Stimulated activated CD8-positive, alpha-beta memory T cell treated with anti-CD3 and anti-CD28 coated beads, Interleukin-15, amount 100 ng/mL, for 48 hours (primary cell): ENCODE results near the gene ZFYVE21.

Experiments used
- DNase-seq, 2 donors: peaks; one replicate each; pipeline ENCODE4 v3.0.0-alpha.2; 2020; ENCODE audit warnings: low read depth in 2 of 2

ZFYVE21 gene

DNA sequence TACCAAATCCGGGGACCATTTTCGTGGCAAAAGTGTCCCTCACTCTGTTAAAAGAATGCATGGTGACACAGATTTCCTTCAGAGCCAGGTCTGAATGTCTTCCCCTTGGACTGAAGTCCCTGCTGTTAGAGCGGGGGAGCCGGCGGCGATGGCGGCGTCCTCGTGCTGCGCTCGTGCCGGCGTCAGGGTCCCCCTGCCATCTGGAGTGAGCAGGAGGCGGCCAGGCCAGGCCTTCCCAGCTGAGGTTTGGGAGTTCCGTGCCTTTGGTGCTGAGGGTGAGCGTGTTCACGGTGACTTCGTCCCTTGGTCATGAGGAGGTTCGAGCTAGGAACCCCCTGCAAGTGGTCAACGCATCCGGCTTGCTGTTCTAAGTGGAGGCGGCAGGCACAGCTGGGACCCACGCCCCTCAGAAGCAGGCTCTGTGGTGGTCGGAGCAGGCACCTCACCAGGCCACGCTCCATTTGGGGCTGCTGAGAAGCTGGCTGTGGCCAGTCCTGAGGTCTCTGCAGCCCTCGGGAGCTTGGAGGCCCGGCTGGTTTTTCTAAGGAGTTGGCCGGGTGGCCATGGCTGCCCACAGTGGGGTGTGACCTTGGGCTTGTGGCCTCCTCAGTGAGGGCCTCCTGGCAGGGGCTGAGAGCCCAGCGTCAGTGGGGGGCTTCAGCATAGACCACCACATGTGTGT, 9.5 kb downstream of the ZFYVE21 start:
- DNase-seq = no peak

DNA sequence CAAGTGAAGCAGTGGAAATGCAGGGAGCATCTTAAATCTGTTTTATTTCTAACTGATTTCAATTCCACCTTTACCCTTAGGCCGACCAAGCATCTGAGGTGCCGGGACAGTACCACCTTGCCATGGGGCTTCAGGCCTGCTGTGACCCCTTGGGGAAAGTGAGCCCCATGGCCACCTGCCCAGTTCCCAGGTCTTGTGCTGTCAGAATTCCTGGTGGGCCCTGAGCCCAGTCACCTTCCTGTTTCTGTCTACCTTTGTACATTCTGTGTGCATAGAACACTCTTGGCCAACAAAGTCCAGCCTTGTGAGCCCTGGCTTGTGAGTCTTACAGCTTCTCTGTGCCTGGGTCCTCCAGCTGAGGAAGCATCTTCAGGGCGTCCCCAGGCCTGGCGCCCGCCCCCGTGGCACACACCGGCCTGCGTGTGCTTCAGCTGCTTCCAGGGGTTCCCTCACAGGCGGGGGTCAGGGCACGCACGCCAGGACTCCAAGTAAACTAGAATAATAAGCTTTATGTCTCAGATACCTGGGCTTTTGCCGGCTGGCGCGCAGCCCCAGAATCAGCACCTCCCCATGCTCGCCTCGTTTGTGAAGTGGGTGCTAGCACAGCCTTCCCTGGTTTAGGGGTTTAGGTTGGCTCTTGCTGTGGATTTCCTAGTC, 10.3 kb downstream of the ZFYVE21 start:
- no peak for DNase-seq

DNA sequence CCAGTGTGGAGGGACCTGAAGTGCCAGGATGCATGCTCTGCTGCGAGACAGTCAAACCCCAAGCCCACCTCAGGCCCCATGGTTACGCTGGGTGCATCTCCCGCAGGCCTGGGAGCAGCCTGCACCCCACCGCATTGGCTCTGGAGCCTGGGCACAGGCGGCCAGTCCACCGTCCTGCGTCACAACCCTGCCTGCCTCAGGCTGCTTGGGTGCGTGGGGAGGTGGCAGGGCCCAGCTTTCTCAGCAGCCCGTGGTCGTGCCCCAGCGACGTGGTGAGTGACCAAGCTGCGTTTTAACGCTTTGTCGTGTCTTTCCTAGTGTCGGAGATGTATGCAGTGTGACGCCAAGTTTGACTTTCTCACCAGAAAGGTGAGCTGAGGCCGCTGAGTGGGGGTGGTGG, 10.9 kb downstream of the ZFYVE21 start:
- no peak for DNase-seq

DNA sequence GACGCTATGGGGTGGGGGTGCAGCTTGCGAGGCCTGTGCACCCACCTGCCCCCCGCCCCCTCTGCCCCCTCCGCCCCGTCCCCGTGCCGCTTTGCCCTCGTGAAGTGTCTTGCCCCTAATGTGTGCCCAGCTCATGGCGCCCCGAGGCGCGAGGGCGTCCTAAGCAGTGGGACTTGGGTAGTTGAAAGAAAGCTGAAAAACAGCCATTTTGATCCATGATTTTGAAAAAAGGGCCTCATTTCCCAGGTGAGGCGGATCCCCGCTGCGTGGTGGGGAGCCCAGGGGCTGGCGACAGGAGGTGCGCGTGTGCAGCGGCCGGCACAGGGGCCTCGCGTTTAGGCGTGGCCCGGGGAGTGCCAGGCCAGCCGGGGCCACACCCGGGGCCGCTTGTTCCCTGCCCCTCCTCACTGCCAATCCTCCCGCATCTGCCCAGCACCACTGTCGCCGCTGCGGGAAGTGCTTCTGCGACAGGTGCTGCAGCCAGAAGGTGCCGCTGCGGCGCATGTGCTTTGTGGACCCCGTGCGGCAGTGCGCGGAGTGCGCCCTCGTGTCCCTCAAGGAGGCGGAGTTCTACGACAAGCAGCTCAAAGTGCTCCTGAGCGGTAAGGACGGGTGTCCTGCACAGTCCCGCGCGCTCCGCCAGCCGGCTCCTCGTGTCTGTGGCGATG, 11.8 kb downstream of the ZFYVE21 start:
- no peak for DNase-seq

DNA sequence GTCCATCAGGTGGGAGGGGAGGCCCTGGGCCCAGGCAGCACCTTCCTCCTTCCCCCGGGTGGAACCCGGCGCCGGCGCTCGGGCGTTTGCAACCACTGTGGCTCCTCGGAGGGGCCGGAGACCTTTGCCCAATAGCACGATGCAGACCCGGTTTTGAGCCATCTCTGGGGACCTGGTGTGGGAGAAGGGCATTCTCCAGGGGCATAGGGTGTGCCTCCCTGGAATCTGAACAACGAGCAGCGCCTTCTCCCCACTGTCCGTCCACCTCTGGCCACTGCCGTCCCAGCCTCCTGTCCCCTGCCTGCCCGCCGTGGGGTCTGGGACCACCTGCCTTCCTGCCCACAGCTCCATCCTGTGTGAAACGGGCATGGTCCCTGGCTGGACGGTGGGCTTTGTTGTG, 12.5 kb downstream of the ZFYVE21 start:
- DNase-seq = no peak

DNA sequence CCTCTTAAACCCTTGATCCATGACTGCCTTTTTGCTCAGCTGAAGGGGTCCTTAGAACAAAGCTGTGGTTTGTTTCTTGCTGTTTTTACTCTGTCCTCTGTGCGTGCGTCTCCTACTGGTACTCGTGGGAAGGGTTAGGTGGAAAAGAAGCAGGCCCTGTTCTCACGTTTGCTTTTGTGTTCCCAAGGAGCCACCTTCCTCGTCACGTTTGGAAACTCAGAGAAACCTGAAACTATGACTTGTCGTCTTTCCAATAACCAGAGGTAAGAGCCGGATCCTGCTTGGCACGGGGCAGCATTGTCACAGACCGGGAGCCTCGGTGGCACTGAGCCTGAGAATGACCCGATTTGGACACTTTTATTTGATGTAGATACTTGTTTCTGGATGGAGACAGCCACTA, 13.1 kb downstream of the ZFYVE21 start:
- DNase-seq = no peak

DNA sequence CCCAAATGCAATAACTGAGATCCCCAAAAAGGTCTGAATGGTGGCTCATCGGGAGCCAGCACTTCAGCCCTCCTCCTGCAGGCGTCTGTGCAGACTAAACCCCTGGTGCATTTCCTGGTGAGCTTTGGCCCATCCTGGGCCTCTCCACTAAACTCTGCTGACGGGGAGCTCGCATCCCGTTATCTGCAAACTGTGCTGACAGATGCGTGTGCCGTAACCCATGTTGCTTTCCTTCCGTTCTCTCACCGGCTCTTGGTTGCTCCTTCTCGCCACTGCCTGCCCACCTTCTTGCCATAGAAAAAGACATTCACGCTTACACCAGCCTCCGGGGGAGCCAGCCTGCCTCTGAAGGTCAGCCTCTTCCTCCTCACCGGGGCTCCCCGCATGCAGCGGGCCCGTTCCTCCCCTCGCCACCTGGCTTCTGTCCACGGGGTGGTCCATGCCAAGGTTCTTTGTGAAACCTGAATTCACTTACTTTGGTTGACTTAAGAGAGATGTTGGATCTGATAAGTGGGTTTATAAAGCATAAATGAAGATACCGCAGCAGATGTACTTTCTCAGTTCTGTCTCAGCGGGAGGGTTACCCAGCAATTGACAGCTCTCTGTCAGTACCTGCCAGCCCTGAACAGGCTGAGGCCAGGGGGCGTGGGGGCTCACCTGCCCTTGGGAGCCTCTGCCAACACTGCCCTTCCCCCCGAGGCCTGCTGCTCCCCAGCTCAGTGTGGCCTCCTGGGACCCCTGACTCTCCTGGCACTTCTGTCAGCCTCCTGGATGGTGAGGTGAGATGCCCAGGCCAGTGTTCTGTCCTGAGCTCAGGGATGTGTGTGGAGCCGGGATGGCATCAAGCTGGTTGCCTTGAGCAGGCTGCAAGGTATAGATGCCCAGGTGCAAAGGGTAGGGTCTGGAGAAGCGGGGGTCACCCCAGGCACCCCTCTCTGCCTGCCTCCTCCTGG, 14.2 kb downstream of the ZFYVE21 start:
- no peak for DNase-seq

DNA sequence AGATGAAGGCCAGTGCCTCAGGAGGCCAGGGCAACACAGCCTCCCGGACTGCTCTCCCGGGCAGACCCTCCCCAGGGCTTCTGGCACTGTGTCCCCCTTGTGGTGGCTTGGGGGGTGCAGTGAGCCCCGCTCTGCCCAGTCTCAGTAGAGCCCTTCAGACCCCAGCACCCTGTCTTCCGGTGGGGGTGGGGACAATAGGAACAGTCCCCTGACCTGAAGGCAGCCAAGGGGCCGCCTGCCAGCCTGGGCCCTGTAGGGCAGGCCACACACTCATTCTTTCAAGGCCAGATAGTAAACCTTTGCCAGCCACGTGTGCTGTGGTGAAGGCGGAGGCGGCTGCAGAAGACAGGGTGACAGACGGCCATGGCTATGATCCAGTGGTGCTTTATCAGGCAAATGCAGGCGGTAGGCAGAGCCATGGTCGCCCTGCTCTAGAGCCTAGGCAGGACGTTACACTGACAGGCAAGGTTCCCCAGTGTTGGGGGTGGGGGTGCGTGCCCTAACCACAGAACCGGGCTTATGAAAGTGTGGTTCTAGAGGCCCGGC, 15.0 kb downstream of the ZFYVE21 start:
- DNase-seq = no peak

DNA sequence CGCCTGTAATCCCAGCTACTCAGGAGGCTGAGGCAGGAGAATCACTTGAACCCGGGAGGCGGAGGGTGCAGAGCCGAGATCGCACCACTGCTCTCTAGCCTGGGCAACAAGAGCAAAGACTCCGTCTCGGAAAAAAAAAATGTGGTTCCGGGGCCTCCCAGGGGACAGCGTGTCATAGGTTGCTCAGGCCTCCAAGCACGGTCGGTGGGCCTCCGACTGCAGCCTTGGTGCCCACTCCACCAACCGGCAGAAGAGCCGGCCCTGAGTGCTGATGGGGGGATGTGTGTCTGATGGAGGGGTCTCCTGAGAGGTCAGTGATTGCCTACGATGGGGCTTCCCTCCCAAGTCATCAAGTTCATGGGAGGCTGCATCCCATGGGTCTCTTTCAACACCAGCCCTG, 15.9 kb downstream of the ZFYVE21 start:
- DNase-seq = no peak

DNA sequence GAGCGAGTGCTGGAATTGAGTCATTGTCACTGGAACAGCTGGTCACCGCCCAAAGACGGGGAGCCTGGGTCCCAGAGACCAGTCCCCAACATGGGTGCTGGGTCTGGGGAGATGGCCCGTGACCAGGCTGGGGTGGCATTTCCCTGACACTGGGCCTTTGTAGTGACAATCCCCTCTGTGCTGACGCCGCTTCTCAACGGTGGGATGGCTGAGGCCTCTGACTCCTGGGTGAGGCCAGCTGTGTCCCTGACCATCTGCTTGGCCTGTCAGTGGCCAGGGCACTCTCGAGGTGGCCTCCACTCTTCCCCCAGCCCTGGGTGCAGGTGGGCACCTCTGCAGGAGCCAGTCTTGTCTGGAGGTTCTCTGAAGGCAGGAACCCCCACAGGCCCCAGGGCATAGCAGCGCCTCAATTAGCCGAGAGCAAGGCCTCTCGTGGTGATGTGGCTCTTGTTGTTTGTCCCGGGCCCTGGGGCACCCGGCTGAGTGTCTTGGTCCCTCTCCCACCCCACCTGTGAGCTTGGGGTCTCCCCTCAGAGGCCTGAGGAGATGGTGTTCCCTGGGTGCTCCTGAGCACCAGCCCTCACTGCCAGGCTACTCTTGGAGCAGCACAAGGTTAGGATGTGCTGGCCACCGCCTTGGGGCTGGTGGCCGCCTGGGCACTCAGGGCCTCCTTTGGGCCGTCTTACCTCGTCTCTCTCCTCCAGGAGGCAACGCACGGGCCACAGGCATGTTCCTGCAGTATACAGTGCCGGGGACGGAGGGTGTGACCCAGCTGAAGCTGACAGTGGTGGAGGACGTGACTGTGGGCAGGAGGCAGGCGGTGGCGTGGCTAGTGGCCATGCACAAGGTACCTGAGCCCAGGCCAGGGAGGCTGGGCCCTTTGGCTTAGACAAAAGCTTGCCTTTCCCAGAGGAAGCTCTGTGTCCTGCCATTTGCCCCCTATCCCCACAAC, 16.6 kb downstream of the ZFYVE21 start:
- DNase-seq = no peak

DNA sequence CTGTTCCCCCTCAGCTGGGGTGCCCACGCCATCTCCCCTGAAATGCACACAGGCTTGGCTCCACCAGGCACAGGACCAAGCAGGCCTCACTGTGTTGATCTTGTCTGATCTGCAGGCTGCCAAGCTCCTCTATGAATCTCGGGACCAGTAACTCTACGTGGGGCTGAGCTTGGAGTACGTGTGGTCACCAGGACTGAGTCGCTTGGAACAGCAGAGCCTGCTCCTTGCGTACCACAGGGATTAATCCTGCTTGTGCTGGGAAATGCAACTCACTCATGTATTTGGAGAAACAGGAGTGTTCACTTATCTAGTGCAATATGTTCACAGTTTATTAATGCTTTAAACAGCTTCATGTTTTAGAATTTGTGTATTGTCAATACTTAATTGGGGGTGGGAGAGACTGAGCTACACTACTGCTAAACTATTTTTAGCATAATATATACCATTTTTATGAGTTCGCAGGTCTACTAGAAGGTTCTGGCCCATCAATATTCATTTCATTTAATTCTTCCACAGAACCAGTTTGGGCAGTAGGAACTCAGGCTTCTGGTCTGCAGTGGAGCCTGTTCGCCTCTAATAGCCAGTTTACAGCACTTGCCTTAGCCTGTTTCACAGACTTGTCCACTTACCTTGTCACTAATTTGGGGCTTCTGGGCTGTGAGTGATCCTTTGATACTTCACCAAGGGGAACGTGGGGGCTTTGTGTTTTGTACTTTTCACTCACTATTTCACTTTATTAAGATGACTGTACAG, 17.4 kb downstream of the ZFYVE21 start:
- no peak for DNase-seq

DNA sequence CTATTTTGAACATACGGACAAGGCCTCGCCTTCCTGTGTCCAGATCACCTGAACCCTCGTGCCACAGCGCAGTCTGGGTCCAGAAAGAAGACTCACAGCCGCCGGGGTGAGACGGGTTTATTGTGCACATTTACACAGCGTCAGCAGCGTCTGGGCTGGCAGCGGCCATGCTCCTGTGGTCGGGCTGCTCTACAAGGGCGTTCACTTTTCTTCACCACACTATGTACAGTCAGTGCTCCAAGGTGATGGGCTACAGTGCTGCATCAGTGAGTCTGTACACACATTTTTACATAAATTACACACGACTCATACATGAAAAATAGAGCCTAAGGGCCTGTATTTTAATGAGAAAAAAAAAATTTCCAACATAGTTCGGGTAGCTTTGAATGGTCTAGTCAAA, 18.0 kb downstream of the ZFYVE21 start:
- DNase-seq = no peak

DNA sequence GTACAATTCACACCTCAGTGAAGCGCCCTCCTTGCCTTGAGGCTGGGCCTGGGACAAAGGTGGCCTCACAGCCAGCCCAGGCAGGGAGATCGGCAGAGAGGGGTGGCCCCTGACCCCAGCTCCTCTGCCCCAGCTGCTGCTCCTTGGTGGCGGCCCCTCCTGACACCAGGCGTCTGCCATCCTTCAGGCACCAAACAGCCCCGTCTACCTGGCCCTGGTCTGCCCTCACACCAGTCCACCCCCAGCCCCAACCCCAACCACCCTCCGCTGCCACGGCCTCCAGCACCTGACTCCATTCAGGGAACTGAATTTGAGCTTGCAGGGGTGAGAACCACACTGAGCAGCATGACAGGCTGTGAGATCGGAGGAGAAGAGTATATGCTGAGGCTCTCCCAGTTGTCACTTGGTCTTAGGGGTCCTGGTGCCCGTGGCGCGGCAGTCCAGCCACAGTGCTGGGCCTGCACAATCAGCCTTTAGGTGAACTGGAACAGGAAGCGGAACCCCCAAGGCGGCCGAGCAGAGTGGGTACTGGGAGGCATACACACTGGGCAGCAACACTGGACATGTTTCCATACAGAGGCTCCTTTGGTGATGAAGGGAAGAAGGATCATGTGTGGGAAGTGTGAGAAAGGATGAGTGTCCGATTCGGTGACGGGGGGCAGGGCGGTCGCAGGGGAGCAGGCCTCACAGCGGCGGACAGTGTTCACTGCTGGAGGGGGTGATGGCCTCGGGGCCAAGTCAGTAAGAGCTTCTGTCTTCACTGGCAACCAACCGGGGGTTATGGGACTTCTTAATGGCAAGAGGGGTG, 18.7 kb downstream of the ZFYVE21 start:
- DNase-seq = no peak

DNA sequence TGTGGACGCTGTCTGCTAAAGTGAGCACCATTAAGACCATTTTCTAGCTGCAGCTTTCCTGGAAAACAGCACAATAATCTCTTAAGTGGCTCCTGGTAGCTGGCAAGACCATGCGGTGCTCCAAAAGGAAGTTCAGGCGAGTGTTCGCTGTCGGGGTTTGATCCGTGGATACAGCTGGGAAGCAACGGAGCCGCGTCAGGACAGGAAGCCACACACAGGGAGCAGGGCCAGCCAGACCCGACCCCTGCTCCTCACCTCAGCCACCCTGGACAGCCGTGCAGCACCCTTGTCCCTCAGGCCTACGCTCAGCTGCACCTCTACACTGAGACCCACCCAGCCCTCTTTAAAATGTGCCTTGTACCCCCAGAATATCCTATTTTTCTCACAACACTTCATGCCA, 19.4 kb downstream of the ZFYVE21 start:
- no peak for DNase-seq

DNA sequence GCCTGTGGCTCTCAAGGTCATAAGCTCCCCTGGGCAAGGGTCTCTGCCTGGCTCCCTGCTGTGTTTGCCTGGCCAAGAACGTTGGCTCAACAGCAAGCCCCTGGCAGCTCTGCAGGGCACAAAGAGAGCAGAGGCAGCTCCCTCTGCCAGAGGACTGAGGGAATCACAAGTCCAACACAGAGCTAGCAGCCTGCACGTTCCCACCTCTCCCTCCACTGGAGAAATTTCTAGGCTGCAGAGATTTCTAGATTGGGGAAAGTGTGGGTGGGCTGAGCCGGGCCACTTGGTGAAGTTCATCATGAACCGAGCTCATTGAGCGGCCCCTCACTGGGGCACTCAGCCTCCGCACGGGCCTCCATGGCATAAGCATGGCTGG, 19.8 kb downstream of the ZFYVE21 start:
- DNase-seq = no peak

DNA sequence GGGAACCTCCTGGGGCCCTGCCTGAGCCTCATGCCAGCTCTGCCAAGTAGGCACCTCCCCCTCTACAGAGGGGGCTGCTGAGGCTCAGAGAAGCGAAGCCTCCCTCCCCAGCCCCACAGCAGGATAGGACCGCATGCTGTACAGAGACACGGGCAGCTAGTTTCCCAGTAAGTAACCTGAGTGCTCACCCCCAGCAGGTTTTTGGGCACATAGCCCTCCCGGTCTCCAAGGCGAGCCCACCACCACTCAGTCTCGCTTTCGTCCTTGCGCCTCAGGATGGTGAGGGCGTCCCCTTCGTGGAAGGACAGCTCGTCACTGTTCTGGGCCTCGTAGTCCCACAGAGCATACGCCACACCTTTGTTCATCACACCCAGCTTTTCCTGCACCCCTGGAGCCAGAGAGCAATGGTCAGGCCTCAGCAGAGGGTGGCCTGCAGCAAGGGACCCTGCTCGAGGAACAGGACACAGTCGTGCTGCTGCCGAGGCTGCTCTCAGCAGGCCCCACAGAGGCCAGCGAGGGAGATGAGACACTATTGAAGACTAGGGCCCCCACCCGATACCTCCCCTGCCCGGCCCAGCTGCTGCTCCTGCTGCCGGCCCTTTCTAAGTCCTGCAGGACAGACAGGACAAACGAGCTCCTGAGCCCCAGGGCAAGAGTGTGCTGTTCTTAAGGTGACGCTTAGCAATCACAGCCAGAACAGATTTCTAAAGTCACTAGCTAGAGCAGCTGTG, 20.4 kb downstream of the ZFYVE21 start:
- no peak for DNase-seq

DNA sequence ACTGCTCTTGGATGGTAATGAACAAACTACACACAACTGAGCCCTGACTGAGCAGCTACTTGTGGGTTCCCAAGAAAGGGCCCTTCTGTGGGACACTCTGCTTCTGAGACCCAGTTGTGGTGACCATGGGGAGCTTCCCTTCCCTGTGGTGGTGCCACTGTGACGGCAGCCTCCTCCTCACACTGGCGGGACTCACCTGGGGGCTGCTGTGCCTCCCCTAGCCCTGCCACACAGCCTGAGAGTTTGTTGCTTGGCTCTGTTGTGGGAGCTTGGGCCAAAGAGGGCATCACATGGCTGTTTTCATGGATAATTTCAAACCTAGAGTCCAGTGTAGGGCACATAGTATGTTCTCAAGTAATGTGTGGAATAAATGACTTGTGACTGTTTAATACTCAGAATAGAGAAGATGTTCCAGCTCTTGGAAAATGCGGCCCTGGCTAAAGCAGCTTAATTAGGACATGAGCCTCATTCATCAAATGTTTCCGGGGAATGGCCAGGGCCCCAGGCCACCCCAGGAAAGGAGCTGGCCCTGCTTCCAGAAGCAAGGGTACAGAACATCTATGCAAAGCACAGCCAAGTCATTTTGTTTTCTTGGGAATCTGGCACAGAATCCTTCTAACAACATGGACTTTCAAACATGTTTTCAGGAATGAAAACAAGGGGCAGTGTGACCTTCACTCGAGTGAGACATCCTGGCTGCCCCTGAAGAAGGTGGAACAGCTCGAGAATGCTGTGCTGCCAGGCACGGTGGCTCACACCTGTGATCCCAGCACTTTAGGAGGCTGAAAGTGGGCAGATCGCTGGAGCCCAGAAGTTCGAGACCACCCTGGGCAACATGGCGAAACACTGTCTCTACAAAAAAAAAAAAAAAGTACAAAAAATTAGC, 21.2 kb downstream of the ZFYVE21 start:
- DNase-seq = no peak
